ENCODE results near the gene DOK7. TPM values are rescaled to one million over a fixed set of nuclear protein-coding genes. Genes with fewer than 3 reads are reported as not detected.

DOK7 gene
- polyA plus RNA-seq, 3 donors: not detected

DNA sequence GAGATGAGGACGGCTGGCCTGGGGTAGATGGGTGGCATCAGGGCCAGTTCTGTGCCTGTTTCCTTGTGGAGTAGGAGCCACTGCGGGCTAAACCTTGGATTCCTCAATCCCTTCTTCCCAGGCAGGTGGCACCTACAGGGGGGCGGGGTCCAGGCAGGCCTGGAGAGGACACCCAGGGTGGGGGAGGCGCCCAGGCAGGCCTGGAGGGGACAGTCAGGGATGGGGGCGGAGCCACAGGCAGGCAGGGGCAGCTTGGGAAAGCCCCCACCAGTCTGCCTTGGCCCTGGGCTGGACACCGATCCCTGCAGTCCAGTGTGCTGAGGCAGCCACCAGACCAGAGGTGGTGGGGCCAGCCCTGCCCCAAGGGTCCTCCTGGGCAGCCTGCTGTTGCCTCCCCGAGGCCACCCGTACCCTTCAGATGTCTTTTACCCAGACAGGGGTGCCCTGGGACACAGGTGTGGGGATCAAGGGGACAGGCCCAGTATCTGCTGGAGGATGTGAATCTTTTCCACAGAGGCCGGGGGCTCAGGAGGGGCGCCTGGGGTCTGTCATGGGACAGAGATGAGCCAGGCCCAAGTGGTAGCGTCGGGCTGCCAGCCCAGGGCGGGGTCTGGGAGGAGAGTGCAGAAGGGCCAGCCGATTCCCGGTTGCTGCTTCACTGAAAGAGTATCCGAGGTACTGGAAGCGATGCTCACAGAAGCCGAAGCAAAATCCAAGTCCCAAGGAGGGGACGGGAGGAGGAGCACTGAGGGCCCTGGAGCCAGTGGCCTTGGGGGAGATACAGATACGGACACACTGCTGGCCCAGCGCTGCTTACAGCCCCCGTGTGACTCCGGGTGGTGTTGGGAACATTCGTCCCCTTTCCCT is 34.6 kb downstream of the DOK7 start:
- TF ChIP-seq, protein P1, sequence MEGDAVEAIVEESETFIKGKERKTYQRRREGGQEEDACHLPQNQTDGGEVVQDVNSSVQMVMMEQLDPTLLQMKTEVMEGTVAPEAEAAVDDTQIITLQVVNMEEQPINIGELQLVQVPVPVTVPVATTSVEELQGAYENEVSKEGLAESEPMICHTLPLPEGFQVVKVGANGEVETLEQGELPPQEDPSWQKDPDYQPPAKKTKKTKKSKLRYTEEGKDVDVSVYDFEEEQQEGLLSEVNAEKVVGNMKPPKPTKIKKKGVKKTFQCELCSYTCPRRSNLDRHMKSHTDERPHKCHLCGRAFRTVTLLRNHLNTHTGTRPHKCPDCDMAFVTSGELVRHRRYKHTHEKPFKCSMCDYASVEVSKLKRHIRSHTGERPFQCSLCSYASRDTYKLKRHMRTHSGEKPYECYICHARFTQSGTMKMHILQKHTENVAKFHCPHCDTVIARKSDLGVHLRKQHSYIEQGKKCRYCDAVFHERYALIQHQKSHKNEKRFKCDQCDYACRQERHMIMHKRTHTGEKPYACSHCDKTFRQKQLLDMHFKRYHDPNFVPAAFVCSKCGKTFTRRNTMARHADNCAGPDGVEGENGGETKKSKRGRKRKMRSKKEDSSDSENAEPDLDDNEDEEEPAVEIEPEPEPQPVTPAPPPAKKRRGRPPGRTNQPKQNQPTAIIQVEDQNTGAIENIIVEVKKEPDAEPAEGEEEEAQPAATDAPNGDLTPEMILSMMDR (IDR thresholded peaks at IDR 0.05): no peak
- H3K9me3 ChIP-seq (replicated peaks in 1 of 2; ENCODE audit: control insufficient read depth in 1 of 2, insufficient read depth in 1 of 2, low read length in 2 of 2): no peaks in the 10 kb centered on the region
- peaks cover 0 to 3% (median 0%) of the 10 kb centered on the region in 7 donors for H3K9me3 Mint-ChIP-seq
- H3K4me3 Mint-ChIP-seq: no peak overlapping the region
- H3K4me1 ChIP-seq (ENCODE audit: control insufficient read depth in 1 of 2, insufficient read depth in 2 of 2, low read length in 2 of 2): no peaks in the 10 kb centered on the region
- intact Hi-C loops (cut with micrococcal nuclease): no loop called here
- H3K4me1 Mint-ChIP-seq: no peaks in the 10 kb centered on the region
- H3K36me3 ChIP-seq (replicated peaks in 1 of 2; ENCODE audit: control insufficient read depth in 1 of 2, insufficient read depth in 2 of 2, low read length in 2 of 2): peaks cover 7 to 19% of the 10 kb centered on the region in 2 donors
- H3K36me3 Mint-ChIP-seq: peaks cover 5 to 18% of the 10 kb centered on the region in 2 donors
- WGBS (ENCODE audit: insufficient coverage): 90% methylated on average over 15 of the region's 24 CpGs
- no peak overlapping the region for H3K27ac ChIP-seq (ENCODE audit: low read depth in 1 of 2, low read length in 2 of 2)
- no peak overlapping the region for H3K4me2 ChIP-seq (replicated peaks; ENCODE audit: extremely low read depth, low read length, poor library complexity, severe bottlenecking)
- H3K4me3 ChIP-seq (replicated peaks in 1 of 3; ENCODE audit: low read depth in 2 of 3, low read length in 3 of 3): no peak overlapping the region
- no peak overlapping the region for H2AFZ ChIP-seq (ENCODE audit: insufficient read depth, low read depth, low read length, poor library complexity, severe bottlenecking)
- no peak for DNase-seq
- H3K9ac ChIP-seq (ENCODE audit: insufficient read depth, low read length, poor library complexity, severe bottlenecking): no peak overlapping the region
- peaks cover 51% of the 10 kb centered on the region for H4K20me1 ChIP-seq (ENCODE audit: insufficient read depth, low read length)
- H3K27me3 ChIP-seq (ENCODE audit: control insufficient read depth in 2 of 2, insufficient read depth in 2 of 2, low read length in 2 of 2): peaks cover 0 to 6% of the 10 kb centered on the region in 2 donors
- H3K79me2 ChIP-seq (ENCODE audit: insufficient read depth, low read length): no peaks in the 10 kb centered on the region
- peak overlapping the region in 3 of 7 donors; percentile 18 to 55 (median 52) for H3K27ac Mint-ChIP-seq
- peaks cover 8 to 32% (median 8%) of the 10 kb centered on the region in 3 donors for H3K27me3 Mint-ChIP-seq (ENCODE audit: low read depth in 3 of 3)

DNA sequence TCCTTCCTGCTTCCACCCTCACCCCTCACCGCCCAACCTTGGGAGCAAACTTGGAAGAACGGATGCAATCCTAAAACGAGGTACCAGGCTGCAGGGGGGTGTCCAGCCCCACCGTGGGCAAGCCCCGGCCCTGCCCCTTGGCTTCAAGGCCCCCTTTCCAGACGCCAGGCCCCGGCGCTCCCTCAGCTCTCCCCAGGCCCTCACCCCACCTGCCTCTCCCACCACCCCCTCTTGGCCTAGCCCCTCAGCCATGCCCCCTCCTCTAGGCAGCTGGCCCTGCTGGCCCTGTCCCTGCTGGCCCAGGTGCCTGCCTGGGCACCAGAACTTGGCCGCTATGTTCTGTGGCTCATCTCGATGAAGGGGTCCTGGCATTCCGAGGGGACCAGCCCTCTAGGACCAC is 35.3 kb downstream of the DOK7 start:
- Histone ChIP-seq H3K4me3 (replicated peaks in 1 of 3; ENCODE audit: low read depth in 2 of 3, low read length in 3 of 3) (no peak overlapping the region), H3K36me3 (replicated peaks in 1 of 2; ENCODE audit: control insufficient read depth in 1 of 2, insufficient read depth in 2 of 2, low read length in 2 of 2) (peaks cover 14 to 25% of the 10 kb centered on the region in 2 donors), H4K20me1 (ENCODE audit: insufficient read depth, low read length) (peaks cover 58% of the 10 kb centered on the region), H3K4me1 (ENCODE audit: control insufficient read depth in 1 of 2, insufficient read depth in 2 of 2, low read length in 2 of 2) (no peaks in the 10 kb centered on the region), H3K27me3 (ENCODE audit: control insufficient read depth in 2 of 2, insufficient read depth in 2 of 2, low read length in 2 of 2) (peaks cover 0 to 6% of the 10 kb centered on the region in 2 donors), H3K79me2 (ENCODE audit: insufficient read depth, low read length) (peaks cover 3% of the 10 kb centered on the region), H3K9ac (ENCODE audit: insufficient read depth, low read length, poor library complexity, severe bottlenecking) (no peak overlapping the region), H3K4me2 (replicated peaks; ENCODE audit: extremely low read depth, low read length, poor library complexity, severe bottlenecking) (no peak overlapping the region), H3K9me3 (replicated peaks in 1 of 2; ENCODE audit: control insufficient read depth in 1 of 2, insufficient read depth in 1 of 2, low read length in 2 of 2) (no peaks in the 10 kb centered on the region), H3K27ac (ENCODE audit: low read depth in 1 of 2, low read length in 2 of 2) (no peak overlapping the region), H2AFZ (ENCODE audit: insufficient read depth, low read depth, low read length, poor library complexity, severe bottlenecking) (no peak overlapping the region)
- Mint-ChIP-seq H3K9me3 (peaks cover 0 to 3% (median 0%) of the 10 kb centered on the region in 7 donors), H3K4me3 (no peak overlapping the region), H3K4me1 (no peaks in the 10 kb centered on the region), H3K27ac (no peak overlapping the region), H3K27me3 (ENCODE audit: low read depth in 3 of 3) (peaks cover 6 to 28% (median 8%) of the 10 kb centered on the region in 3 donors), H3K36me3 (peaks cover 10 to 24% of the 10 kb centered on the region in 2 donors)
- intact Hi-C loops (cut with micrococcal nuclease): no loop called here
- 89% methylated on average over 11 of the region's 11 CpGs for WGBS (ENCODE audit: insufficient coverage)
- TF ChIP-seq, protein P1 (IDR thresholded peaks at IDR 0.05): no peak
- DNase-seq: no peak

Measured in CD14-positive monocyte (primary cell).